Breast epithelium (tissue), 4 donors: ENCODE measurements around the gene ZNRF4. TPM values are rescaled to one million over a fixed set of nuclear protein-coding genes. Genes with fewer than 3 reads are reported as not detected.

ENCODE experiments used
- DNase-seq, 2 donors: peaks; one replicate each; pipeline ENCODE4 v3.0.0-alpha.2; 2019; ENCODE audit warnings: low spot score in 2 of 2
- H3K27ac ChIP-seq, 2 donors: fragments of 200-600 bp; sonication (generic) in 1 of 2; one replicate each; pipeline ENCODE4 v1.5.1; 2016 to 2019; ENCODE audit warnings: mild to moderate bottlenecking in 1 of 2
- H3K27me3 ChIP-seq, 2 donors: fragments of 200-600 bp; sonication (generic) in 1 of 2; one replicate each; pipeline versions ENCODE4 v1.5.1 to v1.6.0; 2017 to 2019; ENCODE audit warnings: control low read depth in 1 of 2, mild to moderate bottlenecking in 1 of 2
- H3K36me3 ChIP-seq: fragments of 200-600 bp; one replicate; pipeline ENCODE4 v1.5.1; 2019
- H3K4me1 ChIP-seq, 2 donors: fragments of 200-600 bp; sonication (generic); one replicate each; pipeline ENCODE4 v1.5.1; 2016 to 2019; ENCODE audit warnings: control low read depth in 1 of 2
- H3K4me3 ChIP-seq, 3 donors: fragments of 200-600 bp; sonication (generic); 1 replicate in 2 of 3; 2 replicates in 1 of 3; pipeline ENCODE4 v1.5.1; 2016 to 2019; ENCODE audit warnings: mild to moderate bottlenecking in 3 of 3, moderate library complexity in 2 of 3
- H3K9me3 ChIP-seq, 2 donors: fragments of 200-600 bp; sonication (generic) in 1 of 2; one replicate each; pipeline ENCODE4 v1.5.1; 2016 to 2019; ENCODE audit warnings: control low read depth in 1 of 2
- POLR2A ChIP-seq: fragments of 450-650 bp; IDR thresholded peaks from one replicate; pipeline ENCODE4 v1.6.1; 2016; ENCODE audit warnings: antibody characterized with exemption, mild to moderate bottlenecking, moderate library complexity
- POLR2AphosphoS5 ChIP-seq, 3 donors: sonication (generic); formaldehyde crosslinking; IDR thresholded peaks; one replicate each; pipeline ENCODE4 v1.6.1; 2017; ENCODE audit warnings: antibody characterized with exemption in 3 of 3
- intact Hi-C: fragments of 100-400 bp; cut with DNase I; formaldehyde crosslinking; loops from one replicate; pipeline ENCODE4 v1.15.1; 2023; ENCODE audit warnings: low total_unique reads
- total RNA-seq, 3 donors: library from RNA; depleted of rRNA; stranded (reverse); fragments of >200 nt; gene quantifications; one replicate each; pipeline ENCODE4 v1.1.0, GENCODE V29; 2016
- TF ChIP-seq, protein P1 (sequence below), 3 donors: fragments of 450-650 bp; IDR thresholded peaks; one replicate each; pipeline ENCODE4 v1.5.1; 2016 to 2017; ENCODE audit warnings: antibody characterized with exemption in 3 of 3, mild to moderate bottlenecking in 3 of 3, moderate library complexity in 3 of 3

ZNRF4 gene
- total RNA-seq, 3 donors from 2014 or later: not detected

DNA sequence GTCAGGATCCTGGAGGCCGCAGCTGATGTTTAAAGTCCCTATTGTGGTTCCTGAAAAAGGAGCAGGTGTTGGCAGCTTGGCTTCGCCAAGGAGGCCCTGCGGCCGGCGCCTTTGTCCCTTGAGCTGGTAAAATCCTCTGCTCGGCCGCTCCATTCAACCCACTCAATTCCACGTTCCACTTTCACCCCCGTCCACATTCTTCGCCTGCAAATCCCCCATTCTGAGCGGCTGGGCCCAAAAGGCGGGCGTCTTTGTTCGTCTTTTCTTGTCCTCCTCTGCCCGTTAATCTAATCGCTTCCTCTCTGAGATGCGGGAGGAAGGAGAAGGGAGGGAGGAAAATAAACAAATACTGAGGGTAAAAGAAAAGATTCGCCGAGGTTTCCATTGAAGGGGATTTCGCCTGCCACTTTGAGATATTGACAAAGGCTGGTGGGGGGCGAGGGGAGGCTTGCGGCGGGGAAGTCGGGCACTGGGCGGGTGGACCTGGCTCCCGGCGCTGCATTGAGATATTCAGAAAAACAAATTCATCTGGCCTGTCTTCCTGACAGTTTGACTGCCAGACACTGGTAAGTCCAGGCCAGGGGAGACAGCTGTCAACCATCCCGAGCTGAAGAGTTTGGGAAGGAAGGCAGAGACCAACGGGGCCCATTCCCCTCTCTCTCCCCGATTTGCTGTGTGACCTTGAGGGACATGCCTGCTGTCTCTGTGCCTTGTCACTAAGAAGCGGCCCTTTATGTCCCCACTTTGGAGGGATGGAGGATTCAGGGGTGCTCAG, 37.6 kb downstream of the ZNRF4 start:
- Histone ChIP-seq H3K27me3 (peaks cover 0 to 51% of the 10 kb centered on the region in 2 donors), H3K36me3 (no peaks in the 10 kb centered on the region), H3K9me3 (no peaks in the 10 kb centered on the region), H3K27ac (no peak overlapping the region), H3K4me1 (no peaks in the 10 kb centered on the region), H3K4me3 (no peak overlapping the region)
- intact Hi-C loops: no loop called here
- no peak for DNase-seq
- TF ChIP-seq POLR2AphosphoS5 (IDR thresholded peaks at IDR 0.05) (no peak), POLR2A (no peak)
- TF ChIP-seq, protein P1, sequence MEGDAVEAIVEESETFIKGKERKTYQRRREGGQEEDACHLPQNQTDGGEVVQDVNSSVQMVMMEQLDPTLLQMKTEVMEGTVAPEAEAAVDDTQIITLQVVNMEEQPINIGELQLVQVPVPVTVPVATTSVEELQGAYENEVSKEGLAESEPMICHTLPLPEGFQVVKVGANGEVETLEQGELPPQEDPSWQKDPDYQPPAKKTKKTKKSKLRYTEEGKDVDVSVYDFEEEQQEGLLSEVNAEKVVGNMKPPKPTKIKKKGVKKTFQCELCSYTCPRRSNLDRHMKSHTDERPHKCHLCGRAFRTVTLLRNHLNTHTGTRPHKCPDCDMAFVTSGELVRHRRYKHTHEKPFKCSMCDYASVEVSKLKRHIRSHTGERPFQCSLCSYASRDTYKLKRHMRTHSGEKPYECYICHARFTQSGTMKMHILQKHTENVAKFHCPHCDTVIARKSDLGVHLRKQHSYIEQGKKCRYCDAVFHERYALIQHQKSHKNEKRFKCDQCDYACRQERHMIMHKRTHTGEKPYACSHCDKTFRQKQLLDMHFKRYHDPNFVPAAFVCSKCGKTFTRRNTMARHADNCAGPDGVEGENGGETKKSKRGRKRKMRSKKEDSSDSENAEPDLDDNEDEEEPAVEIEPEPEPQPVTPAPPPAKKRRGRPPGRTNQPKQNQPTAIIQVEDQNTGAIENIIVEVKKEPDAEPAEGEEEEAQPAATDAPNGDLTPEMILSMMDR (IDR thresholded peaks at IDR 0.05): no peak

DNA sequence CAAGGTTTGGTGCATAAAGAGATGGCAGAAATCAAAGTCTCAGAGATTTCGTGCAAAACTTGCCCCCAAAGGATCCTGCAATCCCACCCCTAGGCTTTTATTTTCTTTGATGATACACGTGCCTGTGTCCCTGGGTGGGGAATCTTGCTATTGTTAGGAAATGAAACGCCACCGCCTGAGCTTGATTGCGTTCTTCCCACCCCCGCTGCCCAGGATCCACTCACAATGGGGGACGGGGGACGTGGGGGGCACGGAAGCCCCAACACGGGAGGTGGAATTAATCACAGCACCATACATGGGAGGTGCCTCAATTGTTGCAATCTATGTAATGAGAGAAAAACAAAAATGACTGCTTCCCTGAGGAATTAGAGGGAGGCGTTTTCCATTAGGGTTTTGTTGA, 39.6 kb downstream of the ZNRF4 start:
- Histone ChIP-seq H3K27ac (no peak overlapping the region), H3K36me3 (no peaks in the 10 kb centered on the region), H3K4me1 (no peaks in the 10 kb centered on the region), H3K4me3 (no peak overlapping the region), H3K9me3 (peaks cover 0 to 7% of the 10 kb centered on the region in 2 donors), H3K27me3 (peaks cover 0 to 49% of the 10 kb centered on the region in 2 donors)
- TF ChIP-seq POLR2A (no peak), POLR2AphosphoS5 (IDR thresholded peaks at IDR 0.05) (no peak)
- TF ChIP-seq, protein P1 (IDR thresholded peaks at IDR 0.05): no peak
- DNase-seq: no peak
- intact Hi-C loops: no loop called here

DNA sequence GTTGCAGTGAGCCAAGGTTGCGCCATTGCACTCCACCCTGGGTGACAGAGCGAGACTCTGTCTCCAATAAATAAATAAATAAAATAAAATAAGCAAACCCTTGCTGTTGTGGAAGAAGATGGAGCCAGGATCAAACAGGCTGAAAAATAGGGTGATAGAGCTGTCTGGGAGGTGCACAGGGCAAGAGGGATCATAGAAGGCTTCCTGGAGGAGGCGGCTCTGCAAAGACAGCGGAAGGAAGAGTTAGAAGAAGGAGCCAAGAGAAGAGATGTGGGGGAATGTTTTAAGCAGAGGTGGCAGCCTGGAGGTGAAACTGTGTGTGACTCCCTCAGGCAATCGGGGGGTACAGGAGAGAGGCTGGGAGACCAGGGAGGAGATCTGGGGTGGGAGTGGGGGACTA, 40.6 kb downstream of the ZNRF4 start:
- no peaks in the 10 kb centered on the region for H3K4me1 ChIP-seq
- peaks cover 0 to 39% of the 10 kb centered on the region in 2 donors for H3K27me3 ChIP-seq
- no peaks in the 10 kb centered on the region for H3K36me3 ChIP-seq
- no peak for DNase-seq
- no peak for TF ChIP-seq POLR2AphosphoS5 (IDR thresholded peaks at IDR 0.05)
- TF ChIP-seq POLR2A: no peak
- TF ChIP-seq, protein P1 (IDR thresholded peaks at IDR 0.05): no peak
- H3K4me3 ChIP-seq: no peak overlapping the region
- H3K9me3 ChIP-seq: peaks cover 3 to 10% of the 10 kb centered on the region in 2 donors
- H3K27ac ChIP-seq: no peak overlapping the region
- intact Hi-C loops: no loop called here

DNA sequence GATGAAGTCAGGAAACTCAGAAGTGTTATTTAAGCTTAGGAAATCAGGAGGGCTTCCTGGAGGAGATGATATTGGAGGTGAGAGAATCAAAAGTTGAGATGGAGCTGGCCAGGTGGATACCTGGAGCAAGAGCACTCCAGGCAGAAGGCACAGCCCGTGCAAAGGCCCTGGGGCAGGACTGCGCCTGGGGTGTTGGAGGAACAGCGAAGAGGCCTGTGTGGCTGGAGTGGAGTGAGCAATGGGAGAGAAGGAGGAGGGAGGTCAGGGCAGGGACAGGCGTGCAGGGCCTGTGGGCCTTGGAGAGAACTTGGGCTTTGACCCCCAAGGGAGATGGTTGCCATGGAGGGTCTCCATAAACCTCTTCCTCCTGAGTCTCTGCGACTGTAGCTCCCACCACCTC, 42.1 kb downstream of the ZNRF4 start:
- no peak for DNase-seq
- TF ChIP-seq POLR2AphosphoS5 (IDR thresholded peaks at IDR 0.05) (no peak), POLR2A (no peak)
- TF ChIP-seq, protein P1 (IDR thresholded peaks at IDR 0.05): no peak
- Histone ChIP-seq H3K27ac (no peak overlapping the region), H3K36me3 (no peaks in the 10 kb centered on the region), H3K27me3 (peaks cover 0 to 27% of the 10 kb centered on the region in 2 donors), H3K4me3 (no peak overlapping the region), H3K9me3 (peaks cover 18 to 24% of the 10 kb centered on the region in 2 donors), H3K4me1 (no peaks in the 10 kb centered on the region)
- intact Hi-C loops: no loop called here

DNA sequence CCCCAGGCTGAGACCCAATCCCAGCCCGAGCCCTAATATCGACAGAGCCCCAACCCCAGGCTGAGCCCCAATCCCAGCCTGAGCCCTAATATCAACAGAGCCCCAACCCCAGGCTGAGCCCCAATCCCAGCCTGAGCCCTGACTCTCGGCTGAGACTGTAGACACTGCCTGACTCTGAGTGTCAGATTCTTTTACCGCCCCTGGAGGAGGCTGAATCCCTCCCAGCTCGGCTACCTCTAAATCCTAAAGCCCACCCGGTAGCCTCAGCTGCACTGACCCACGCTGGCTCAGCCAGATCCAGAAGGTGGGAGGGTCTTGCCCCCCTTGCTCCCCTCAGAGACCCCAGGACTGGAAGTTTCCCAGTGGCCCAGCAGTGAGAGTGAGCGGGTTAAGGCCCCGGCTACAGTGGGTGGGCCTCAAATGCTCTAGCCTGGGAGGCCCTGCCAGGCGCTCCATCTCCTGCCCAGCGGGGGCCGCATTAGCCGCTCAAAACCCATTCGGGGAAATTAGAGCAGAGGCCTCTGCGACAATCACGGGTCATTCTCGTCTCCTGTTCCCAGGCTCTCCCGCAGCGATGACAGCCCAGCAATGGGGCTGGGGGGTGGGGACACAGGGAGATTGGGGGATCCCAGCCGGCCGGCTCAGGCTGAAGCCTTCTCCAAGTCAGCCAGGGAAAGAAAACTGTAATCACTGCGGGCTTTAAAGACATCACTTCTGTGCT, 43.8 kb downstream of the ZNRF4 start:
- TF ChIP-seq POLR2AphosphoS5 (IDR thresholded peaks at IDR 0.05) (no peak), POLR2A (no peak)
- TF ChIP-seq, protein P1 (IDR thresholded peaks at IDR 0.05): no peak
- no peak overlapping the region for H3K4me3 ChIP-seq
- no peaks in the 10 kb centered on the region for H3K4me1 ChIP-seq
- H3K9me3 ChIP-seq: peaks cover 32 to 34% of the 10 kb centered on the region in 2 donors
- no peak overlapping the region for H3K27ac ChIP-seq
- intact Hi-C loops: no loop called here
- no peaks in the 10 kb centered on the region for H3K36me3 ChIP-seq
- H3K27me3 ChIP-seq: peaks cover 0 to 16% of the 10 kb centered on the region in 2 donors
- DNase-seq: no peak
